ENCODE results near the gene BRPF3.
A peak's percentile ranks its signal among the peaks of the same experiment; 100 is the strongest.
"Not testable (repeated sequence)": the region's sequence is repeated elsewhere in the genome, so short reads cannot be mapped to it uniquely, and the experiment has no call there.

The BRPF3 gene

GRCh38 chr6:36200998-36201596 lies 4.6 kb downstream of the BRPF3 start:
- no peak for DNase-seq

- DNase-seq, result no peak
Observed at GRCh38 chr6:36201612-36202011, 5.1 kb downstream of the BRPF3 start.

- no peak for DNase-seq
Observed at GRCh38 chr6:36202101-36202500, 5.6 kb downstream of the BRPF3 start.

GRCh38 chr6:36204068-36204753 lies 7.7 kb downstream of the BRPF3 start:
- peak; percentile 17 for DNase-seq

- no peak for DNase-seq
Observed at GRCh38 chr6:36207155-36207554, 10.6 kb downstream of the BRPF3 start.

GRCh38 chr6:36209606-36210005 lies 13.1 kb downstream of the BRPF3 start:
- DNase-seq, result no peak

- DNase-seq, result no peak
Observed at GRCh38 chr6:36210182-36210581, 13.6 kb downstream of the BRPF3 start.

- no peak for DNase-seq
Observed at GRCh38 chr6:36210886-36211595, 14.5 kb downstream of the BRPF3 start.

GRCh38 chr6:36216559-36216958 lies 20.0 kb downstream of the BRPF3 start:
- no peak for DNase-seq

GRCh38 chr6:36217188-36217587 lies 20.6 kb downstream of the BRPF3 start:
- no peak for DNase-seq

- DNase-seq, result no peak
Observed at GRCh38 chr6:36217946-36218345, 21.4 kb downstream of the BRPF3 start.

- not testable (repeated sequence) for DNase-seq
Observed at GRCh38 chr6:36218516-36218915, 22.0 kb downstream of the BRPF3 start.

GRCh38 chr6:36219081-36219480 lies 22.5 kb downstream of the BRPF3 start:
- no peak for DNase-seq

- no peak for DNase-seq
Observed at GRCh38 chr6:36220226-36220625, 23.7 kb downstream of the BRPF3 start.

GRCh38 chr6:36221674-36222073 lies 25.1 kb downstream of the BRPF3 start:
- DNase-seq, result no peak

GRCh38 chr6:36222924-36223323 lies 26.4 kb downstream of the BRPF3 start:
- no peak for DNase-seq

GRCh38 chr6:36223706-36224105 lies 27.2 kb downstream of the BRPF3 start:
- no peak for DNase-seq

GRCh38 chr6:36224918-36225461 lies 28.4 kb downstream of the BRPF3 start:
- no peak for DNase-seq

- DNase-seq, result no peak
Observed at GRCh38 chr6:36226438-36227047, 30.0 kb downstream of the BRPF3 start.

GRCh38 chr6:36227379-36228228 lies 31.1 kb downstream of the BRPF3 start:
- DNase-seq, result no peak

- DNase-seq, result no peak
Observed at GRCh38 chr6:36229223-36229622, 32.7 kb downstream of the BRPF3 start.

GRCh38 chr6:36230371-36230770 lies 33.8 kb downstream of the BRPF3 start:
- DNase-seq, result no peak

- DNase-seq, result no peak
Observed at GRCh38 chr6:36232172-36232571, 35.6 kb downstream of the BRPF3 start.
